Renal cortical epithelial cell (primary cell): ENCODE measurements around the gene BRME1. TPM values are rescaled to one million over a fixed set of nuclear protein-coding genes. Genes with fewer than 3 reads are reported as not detected.
"Not testable (repeated sequence)": the region's sequence is repeated elsewhere in the genome, so short reads cannot be mapped to it uniquely, and the experiment has no call there.

Experiments used
- DNase-seq: peaks from one replicate; pipeline ENCODE4 v3.0.0-alpha.2; 2011; ENCODE audit warnings: low read depth
- total RNA-seq: library from RNA; depleted of rRNA; stranded (reverse); fragments of >200 nt; gene quantifications from 2 replicates; pipeline ENCODE4 v1.2.3, GENCODE V29; 2014

The BRME1 gene
- total RNA-seq, 1 donor from 2014 or later = 0.25 TPM

DNA sequence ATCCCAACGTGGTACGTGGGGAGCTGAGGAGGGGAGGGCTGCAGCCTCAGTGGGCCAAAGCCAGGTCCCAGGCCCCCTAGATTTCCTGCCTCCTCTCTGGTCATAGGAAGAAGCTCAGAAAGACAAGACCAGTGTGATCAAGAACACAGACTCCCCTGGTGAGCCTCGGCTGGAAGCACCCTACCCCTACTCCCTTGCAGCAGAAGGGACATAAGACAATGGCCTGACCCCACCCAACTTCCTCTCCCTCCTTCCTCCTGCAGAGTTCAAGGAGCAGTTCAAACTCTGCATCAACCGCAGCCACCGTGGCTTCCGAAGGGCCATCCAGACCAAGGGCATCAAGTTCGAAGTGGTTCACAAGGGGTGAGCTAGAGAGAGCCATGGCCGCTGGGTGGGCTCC lies 20.8 kb upstream of the BRME1 start:
- DNase-seq = no peak

DNA sequence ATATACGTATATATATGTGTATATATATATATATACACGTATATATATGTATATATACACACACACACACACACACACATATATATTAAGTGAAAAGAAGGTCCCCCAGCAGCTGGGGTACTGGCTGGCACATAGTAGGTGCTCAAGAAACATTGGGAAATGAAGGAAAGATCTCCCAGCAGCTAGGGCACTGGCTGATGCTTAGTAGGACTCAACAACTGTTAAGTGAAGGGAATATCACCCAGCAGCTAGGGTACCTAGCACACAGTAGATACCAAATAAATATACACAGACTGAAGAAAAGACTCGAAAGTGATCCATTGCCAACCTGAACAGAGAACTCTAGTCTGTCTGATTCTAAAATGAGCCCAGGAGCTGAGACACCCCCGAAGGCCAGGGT lies 20.1 kb upstream of the BRME1 start:
- DNase-seq = no peak

DNA sequence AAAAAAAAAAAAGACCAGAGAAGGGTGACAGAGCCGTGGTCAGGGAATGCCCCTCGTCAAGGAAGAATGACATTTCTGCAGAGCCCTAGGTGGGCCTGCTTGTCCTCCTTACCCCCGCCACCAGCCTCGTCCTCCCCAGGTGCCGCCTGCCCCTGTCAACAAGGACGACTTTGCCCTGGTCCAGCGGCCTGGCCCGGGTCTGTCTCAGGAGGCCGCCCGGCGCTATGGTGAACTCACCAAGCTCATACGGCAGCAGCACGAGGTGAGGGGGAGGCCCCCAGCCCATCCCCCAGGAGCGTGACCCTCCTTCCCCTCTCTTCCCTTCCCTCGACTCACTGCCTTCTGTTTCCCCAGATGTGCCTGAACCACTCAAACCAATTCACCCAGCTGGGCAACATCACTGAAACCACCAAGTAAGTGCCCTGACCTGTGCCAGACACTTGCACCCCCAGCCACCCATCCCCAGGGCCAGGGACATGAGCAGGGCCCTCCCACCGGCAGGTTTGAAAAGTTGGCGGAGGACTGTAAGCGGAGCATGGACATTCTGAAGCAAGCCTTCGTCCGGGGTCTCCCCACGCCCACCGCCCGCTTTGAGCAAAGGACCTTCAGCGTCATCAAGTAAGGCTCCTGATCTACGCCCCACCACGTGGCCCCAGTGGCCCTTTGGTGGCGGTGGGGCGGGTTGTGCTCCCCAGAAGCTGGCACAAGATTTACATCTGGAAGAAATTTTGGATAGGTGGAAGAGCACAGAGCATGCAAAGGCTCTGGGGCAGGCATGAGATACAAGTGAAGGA lies 17.5 kb upstream of the BRME1 start:
- DNase-seq = no peak

DNA sequence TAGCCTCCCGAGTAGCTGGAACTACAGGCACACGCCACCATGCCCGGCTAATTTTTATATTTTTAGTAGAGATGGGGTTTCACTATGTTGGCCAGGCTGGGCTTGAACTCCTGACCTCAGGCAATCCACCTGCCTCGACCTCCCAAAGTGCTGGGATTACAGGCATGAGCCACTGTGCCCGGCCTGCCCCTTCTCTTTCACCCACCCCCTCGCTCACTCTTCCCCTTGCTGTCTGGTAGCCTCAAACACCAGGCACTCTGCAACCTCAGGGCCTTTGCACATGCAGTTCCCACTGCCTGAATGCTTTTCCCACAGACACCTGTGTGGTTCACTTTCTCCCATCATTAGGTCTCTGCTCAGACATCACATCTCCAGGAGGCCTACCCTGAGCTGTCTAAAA lies 16.2 kb upstream of the BRME1 start:
- not testable (repeated sequence) for DNase-seq

DNA sequence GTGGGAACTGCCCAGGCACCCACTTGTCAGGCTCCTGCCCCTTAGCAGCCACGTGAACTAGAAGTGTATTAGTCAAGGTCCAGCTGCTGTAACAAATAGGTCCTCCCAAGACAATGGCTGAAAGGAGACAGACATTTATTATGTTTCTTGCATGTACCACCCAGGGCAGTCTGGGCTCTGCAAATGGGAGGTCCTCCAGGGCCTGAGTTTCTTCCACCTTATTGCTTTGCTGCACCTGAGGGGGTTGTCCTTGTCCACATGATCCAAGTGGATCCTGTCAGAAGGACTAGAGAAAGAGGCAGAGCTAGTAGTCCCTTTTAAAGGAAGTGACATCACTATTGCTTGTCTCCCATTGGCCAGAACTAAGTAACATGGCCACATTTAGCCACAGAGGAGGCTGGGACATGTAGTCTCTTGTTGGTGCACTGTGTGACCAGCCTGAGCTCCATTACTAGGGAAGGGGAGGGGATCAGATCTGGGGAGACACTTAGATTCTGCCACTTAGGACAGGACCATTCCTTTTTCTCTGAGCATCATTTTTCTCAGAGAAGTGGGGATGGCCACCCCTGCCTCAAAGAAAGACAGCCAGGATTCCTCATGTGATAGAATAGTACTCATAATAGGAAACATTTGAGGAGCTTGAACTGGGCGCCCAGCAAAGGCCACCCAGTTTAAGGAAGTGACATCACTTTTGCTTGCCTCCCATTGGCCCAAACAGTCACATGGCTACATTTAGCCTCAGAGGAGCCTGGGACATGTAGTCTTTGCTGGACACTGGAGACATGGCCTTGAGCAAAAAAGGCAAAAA lies 15.2 kb upstream of the BRME1 start:
- peak; percentile 32 for DNase-seq

DNA sequence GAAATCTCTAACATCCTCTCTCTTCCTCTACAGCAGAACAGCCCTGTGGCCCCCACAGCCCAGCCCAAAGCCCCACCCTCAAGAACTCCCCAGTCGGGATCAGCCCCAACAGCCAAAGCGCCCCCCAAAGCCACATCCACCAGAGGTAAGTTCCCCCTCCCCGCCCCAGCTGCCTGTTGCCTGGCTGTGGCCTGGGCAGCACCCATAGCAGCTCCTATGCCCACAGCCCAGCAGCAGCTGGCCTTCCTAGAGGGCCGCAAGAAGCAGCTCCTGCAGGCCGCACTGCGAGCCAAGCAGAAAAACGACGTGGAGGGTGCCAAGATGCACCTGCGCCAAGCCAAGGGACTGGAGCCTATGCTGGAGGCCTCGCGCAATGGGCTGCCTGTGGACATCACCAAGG lies 14.6 kb upstream of the BRME1 start:
- DNase-seq = no peak

DNA sequence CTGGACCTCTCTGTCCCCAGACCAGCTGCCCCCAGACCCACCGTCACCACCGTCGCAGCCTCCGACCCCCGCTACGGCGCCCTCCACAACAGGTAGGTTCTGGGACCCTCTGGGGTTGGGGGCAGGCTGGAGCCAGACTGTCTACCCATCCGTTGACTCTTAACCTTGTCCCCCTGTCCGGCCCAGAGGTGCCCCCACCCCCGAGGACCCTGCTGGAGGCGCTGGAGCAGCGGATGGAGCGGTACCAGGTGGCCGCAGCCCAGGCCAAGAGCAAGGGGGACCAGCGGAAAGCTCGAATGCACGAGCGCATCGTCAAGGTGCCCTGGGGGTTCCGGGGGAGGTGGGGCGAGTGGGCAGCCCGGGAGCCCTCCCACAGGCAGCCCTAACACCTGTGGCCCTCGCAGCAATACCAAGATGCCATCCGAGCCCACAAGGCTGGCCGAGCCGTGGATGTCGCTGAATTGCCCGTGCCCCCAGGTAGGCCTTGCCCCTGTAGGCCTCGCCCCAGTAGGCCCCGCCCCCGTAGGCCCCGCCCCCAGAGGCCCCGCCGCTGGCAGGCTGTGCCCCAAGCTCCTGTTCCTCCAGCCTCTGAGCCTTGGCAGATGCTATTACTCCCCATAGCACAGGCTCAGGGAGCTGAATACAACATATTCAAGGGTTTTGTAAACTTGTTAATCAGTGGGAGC lies 13.0 kb upstream of the BRME1 start:
- no peak for DNase-seq

DNA sequence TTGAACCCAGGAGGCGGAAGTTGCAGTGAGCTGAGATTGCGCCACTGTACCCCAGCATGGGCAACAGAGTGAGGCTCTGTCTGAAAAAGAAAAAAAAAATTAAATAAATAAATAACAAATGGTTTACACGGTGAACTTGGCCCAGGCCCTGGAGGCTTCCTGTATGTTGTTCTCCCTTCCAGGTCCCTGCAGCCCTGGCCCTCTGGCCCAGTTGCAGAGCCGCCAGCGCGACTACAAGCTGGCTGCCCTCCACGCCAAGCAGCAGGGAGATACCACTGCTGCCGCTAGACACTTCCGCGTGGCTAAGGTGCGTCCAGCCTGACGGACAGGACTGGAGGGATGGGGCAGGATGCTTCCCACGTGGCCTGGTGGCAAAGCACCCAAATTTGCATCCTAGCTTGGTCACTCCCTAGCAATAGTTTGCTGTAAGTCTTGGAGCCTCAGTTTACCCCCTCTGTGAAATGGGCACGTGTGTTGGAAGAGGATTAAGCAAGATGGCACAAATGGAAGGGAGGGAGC lies 12.0 kb upstream of the BRME1 start:
- DNase-seq = no peak

DNA sequence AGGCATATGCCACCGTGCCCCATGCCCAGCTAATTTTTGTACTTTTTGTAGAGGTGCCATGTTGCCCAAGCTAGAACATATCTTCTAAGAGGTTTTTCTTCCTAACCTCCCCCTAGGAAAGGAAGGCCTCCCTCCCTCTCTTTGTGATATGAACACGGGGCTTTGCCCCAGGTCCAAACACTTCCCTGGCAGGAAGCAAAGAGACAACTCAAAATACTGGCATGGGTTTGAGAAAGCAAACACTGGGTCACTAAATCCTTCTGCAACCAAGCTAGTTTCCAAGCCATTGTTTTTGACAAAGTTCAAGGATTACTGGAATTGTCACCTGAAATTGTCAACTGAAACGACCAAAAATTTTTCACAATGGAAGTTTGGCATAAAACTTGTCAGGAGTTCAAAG lies 8.9 kb upstream of the BRME1 start:
- no peak for DNase-seq

DNA sequence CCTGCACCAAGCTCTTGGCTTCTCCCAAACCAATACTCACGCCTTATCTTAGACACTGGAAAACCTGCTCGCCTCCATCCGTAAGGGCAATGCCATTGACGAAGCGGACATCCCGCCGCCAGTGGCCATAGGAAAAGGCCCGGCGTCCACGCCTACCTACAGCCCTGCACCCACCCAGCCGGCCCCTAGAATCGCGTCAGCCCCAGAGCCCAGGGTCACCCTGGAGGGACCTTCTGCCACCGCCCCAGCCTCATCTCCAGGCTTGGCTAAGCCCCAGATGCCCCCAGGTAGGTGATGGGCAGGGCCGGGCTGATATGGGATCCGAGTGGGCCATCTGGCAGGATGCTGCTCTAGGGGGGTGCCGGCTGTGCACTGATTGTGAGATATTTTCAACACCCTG lies 7.4 kb upstream of the BRME1 start:
- no peak for DNase-seq

DNA sequence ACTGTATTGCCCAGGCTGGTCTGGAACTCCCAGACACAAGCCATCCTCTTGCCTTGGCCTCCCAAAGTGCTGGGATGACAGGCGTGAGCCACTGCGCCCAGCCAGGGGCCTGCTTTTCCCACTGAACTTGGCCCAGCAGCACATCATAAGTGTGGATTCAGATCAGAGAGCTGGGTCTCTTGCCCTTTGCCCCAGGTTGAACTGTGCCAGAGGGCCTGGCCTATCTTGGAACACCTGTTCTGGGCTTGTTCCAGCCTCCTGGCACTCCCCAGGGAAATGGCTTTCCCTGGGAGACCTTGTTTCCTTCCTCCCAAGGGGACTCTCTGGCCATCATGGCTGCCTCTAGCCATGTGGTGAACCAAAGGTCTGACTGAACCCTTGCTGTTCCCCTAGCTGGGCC lies 3.5 kb upstream of the BRME1 start:
- DNase-seq = no peak

DNA sequence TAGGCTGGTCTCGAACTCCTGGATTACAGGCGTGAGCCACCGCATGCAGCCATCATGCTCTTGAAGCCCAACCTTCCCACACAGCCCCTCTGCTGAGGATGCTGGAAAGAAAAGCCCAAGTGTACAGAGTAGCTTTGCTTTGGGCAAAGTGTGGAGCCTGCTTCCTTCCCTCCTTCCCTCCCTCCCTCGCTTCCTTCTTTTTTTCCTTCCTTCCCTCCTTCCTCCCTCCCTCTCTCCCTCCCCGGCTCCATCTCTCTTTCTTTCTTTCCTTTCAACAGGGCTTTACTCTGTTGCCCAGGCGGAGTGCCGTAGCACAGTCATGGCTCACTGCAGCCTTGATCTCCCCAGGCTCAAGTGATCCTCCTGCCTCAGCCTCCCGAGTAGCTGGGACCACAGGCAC lies 2.8 kb upstream of the BRME1 start:
- no peak for DNase-seq

DNA sequence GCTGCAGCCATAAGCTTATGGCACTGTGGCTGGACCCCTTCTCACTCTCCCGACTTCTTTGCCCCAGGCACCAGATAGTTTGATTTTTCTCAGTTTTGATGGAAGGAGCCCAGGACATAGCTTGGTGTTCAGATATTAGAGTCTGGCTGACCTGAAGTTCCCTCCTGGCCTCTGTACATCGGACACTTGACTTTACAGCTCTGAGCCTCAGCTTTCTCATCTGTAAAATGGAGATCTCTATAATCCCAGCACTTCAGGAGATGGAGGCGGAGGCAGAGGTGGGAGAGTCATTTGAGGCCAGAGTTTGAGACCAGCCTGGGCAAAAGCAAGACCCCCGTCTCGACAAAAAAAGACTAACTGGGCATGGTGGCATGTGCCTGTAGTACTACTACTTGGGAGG lies 993 bp upstream of the BRME1 start:
- DNase-seq = no peak

DNA sequence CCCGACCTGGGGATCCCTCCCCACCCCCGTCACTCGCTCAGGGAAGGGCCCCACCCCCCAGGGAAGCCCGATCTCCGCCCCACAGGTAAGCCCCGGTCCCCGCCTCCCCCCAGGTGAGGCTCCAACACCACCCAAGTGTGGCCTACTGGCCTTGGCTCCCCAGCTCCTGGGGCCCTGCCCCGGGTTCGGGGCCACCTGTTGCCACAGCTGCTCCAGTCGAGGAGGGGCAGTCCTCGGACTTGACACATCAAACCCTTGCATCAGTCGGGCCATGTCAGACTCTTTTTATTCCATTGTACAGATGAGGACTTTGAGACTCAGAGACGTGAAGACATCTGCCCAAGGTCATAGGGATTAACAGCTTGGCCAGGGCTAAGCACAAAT lies 596 bp upstream of the BRME1 start:
- DNase-seq = no peak

DNA sequence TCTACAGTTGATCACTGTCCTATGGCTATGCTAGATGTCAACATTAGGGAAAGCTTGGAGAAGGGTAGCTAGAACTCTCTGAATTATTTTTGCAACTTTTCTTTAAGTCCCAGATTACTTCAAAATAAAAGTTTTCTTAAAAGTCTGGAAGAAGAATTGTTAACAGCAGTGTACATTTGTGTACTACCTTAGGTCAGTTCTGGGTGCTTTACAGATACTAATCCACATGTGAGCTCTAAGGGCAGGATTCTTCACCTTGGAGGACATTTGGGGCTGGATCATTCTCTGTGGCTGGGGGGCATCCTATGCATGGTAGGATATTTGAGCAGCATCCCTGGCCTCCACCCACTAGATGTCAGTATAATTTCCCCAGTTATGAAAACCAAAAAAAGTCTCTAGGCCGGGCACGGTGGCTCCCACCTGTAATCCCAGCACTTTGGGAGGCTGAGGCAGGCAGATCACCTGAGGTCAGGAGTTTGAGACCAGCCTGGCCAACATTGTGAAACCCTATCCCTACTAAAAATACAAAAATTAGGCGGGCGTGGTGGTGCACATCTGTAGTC lies 2.8 kb downstream of the BRME1 start:
- DNase-seq = no peak

DNA sequence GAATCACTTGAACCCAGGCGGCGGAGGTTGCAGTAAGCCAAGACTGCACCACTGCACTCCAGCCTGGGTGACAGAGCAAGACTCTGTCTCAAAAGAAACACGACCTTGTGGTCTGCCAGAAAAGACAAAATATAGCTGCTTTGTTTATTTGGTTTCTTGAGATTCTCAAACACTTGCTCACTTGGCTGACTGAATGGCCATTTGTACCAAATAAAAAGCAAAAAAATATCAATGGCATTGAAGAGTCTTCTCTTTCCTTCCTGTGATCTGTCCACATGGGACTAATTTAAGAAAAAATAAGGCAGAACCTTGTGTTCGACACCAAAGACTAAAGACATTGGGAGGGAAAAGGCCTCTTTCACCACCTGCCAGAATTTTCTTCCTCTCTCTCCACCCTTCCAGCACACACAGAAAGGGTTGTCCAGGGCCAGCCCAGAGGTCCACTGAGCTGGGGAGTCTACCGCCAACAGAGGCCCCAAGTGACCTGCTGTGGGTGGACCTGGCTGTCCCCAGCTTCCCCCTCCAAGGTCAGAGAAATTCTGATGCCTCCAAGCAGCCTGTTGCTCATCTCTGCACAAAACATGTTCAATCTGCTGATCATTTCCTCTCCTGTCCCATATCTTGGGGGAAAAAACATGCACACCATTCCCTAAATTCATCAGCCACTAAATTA lies 5.9 kb downstream of the BRME1 start:
- no peak for DNase-seq

DNA sequence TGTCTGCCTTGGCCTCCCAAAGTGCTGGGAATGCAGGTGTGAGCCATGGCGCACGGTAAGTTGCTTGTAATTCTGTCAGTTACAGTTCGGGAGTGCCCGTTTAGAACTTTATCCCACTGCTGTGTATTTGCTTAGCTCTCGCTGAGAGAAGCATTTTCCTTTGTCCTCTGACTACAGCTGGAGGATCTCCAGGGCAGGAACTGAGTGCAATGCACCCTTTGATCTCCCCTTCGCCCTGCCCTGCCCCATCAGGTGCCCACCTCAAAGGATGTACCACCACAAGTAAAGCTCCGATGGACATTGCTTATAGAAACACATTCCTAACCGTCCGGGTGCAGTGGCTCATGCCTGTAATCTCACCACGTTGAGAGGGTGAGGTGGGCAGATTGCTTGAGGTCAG lies 6.5 kb downstream of the BRME1 start:
- DNase-seq = no peak

DNA sequence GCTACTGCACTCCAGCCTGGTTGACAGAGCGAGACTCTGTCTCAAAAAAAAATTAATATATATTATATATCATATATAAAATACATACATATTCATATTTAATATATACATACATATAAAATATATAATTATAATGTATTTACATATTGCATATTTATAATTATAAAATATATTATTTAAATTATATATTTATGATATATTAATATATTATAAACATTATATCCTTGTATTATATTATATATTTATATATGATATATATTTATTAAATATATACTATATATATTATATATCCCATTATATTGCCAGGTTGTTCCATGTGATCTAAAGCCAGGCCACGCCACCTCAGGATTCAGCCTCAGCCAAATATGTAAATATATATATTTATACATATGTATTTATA lies 9.7 kb downstream of the BRME1 start:
- no peak for DNase-seq

DNA sequence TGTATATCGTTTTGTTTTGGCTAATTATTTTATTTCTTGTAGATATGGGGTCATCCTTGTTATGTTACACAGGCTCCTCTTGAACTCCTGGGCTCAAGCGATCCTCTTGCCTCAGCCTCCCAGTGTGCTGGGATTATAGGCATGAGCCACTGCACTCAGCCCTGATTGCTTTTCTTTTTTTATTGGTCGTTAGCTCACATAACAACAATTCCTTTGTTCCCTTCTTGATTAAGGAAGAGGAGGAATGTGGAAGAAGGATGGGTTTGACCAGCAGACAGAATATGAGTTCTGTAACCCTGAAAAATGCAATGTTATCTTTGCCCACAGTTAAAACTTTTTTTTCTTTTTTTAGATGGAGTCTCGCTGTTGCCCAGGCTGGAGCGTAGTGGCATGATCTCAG lies 11.4 kb downstream of the BRME1 start:
- DNase-seq = no peak

DNA sequence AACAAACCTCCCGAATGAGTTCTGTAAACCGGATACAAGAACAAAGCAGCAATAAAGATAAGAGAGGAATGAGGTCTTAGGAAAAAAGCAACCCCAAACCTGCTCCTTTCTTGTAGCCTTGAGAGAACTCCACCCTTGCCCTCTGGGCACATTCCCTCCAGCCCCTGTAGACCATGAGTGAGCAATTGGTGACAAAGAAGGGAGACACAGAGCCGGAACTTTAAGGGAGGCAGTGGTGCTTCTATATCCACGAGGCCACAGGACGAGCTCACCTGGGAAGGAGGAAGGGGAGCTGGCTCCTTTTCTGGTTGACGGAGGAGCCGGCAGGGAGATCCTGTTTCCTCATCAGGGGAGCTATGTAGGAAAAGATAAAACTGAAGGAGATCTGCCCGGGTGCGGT lies 13.0 kb downstream of the BRME1 start:
- DNase-seq = no peak

DNA sequence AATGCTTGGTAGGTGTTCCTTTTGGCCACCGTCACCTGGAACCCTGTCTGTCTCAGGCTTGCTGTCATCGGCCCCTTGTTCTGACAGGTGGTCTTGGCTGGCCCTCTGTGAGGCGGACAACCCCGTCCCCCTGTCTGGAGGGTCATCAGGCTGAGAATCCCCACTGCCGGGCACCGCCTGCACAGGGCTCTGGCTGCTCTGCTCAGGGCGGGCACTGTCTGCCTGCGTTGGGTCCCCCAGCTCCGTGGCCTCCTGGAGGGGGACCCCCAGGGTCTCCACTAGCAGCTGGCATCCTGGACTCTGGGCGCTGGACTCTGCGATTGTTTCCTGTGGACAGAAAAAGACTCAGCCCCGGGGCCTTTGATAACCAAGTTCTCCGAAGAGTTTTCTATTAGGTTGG lies 15.8 kb downstream of the BRME1 start:
- DNase-seq = no peak

DNA sequence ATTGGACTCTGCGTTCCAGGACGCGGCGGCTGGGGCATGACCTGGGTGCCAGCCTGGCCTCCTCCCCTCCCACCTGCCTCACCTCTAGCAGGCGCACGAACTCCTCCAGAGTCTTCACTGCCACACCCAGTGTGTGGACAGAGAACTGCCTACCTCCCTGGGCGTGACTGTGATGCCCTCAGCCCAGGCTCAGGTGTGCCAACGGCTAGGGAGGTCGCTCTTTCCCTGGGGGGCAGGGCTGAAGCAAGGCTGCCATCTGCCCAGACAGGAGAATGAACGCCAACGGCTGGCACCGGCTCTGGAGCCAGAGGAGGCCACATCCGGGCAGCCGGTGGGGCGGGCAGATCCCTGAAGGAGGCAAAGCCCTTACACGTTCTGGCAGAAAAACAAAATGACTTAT lies 17.6 kb downstream of the BRME1 start:
- no peak for DNase-seq
